HEK293 (cell line): ENCODE data around the gene SOCS1.

Source experiments
- CTCF ChIA-PET: fragments of 350-600 bp; formaldehyde crosslinking; extraction: SDS; loops from one replicate; lab custom pipeline; 2021; ENCODE audit warnings: antibody characterized with exemption; lab: Yijun Ruan, JAX
- POLR2A ChIA-PET: fragments of 300-600 bp; formaldehyde crosslinking; extraction: SDS; loops from one replicate; lab custom pipeline; 2020; ENCODE audit warnings: antibody characterized with exemption, inconsistent platforms; lab: Yijun Ruan, JAX
- H3K27ac ChIP-seq: fragments of 200-500 bp; sonication (Bioruptor generic); 2 replicates; pipeline ENCODE4 v1.5.1; 2014; ENCODE audit warnings: low read depth, low read length, control low read depth, inconsistent platforms; ENCODE audit errors: extremely low read depth
- H3K36me3 ChIP-seq, 2 experiments: fragments of 200-500 bp in 1 of 2; sonication (Bioruptor generic) in 1 of 2; 1 replicate in 1 of 2; 2 replicates in 1 of 2; pipeline ENCODE4 v1.5.1; 2014 to 2017; ENCODE audit warnings: inconsistent platforms in 2 of 2, low read length in 2 of 2; ENCODE audit not compliant: control insufficient read depth in 2 of 2, insufficient read depth in 1 of 2
- H3K4me1 ChIP-seq: fragments of 200-500 bp; sonication (Bioruptor generic); 2 replicates; pipeline ENCODE4 v1.5.1; 2014; ENCODE audit warnings: mild to moderate bottlenecking, low read length, inconsistent platforms; ENCODE audit not compliant: control insufficient read depth, insufficient read depth
- H3K4me3 ChIP-seq: 2 replicates; pipeline ENCODE4 v1.5.1; 2011; ENCODE audit warnings: low read depth, mild to moderate bottlenecking, control low read depth, low read length, moderate library complexity
- H3K9me3 ChIP-seq: fragments of 200-500 bp; sonication (Bioruptor generic); 2 replicates; pipeline ENCODE4 v1.5.1; 2014; ENCODE audit warnings: low read depth, low read length, inconsistent platforms; ENCODE audit not compliant: control insufficient read depth, insufficient read depth
- ZBTB48 ChIP-seq: fragments of 450-650 bp; formaldehyde crosslinking; IDR thresholded peaks from 2 replicates; pipeline ENCODE4 v1.5.1; 2016; ENCODE audit warnings: missing biosample characterization, missing genetic modification characterization
- ZNF121 ChIP-seq: fragments of 450-650 bp; formaldehyde crosslinking; IDR thresholded peaks from 2 replicates; pipeline ENCODE4 v1.5.1; 2016; ENCODE audit warnings: missing biosample characterization, missing genetic modification characterization
- ZNF623 ChIP-seq: fragments of 450-650 bp; formaldehyde crosslinking; IDR thresholded peaks from 2 replicates; pipeline ENCODE4 v1.5.1; 2016; ENCODE audit warnings: missing biosample characterization, missing genetic modification characterization
- ZNF791 ChIP-seq: fragments of 450-650 bp; formaldehyde crosslinking; IDR thresholded peaks from 2 replicates; pipeline ENCODE4 v1.5.1; 2016; ENCODE audit warnings: missing biosample characterization, missing genetic modification characterization
- TF ChIP-seq, protein P1 (sequence below): fragments of 450-650 bp; formaldehyde crosslinking; IDR thresholded peaks from 2 replicates; pipeline ENCODE4 v1.5.1; 2016; ENCODE audit warnings: missing biosample characterization, missing genetic modification characterization
- TF ChIP-seq, protein P2 (sequence below): fragments of 450-650 bp; formaldehyde crosslinking; IDR thresholded peaks from 2 replicates; pipeline ENCODE4 v1.5.1; 2016; ENCODE audit warnings: missing biosample characterization, missing genetic modification characterization
- TF ChIP-seq, protein P3 (sequence below): fragments of 450-650 bp; formaldehyde crosslinking; IDR thresholded peaks from 2 replicates; pipeline ENCODE4; 2016; ENCODE audit warnings: missing biosample characterization, missing genetic modification characterization
- TF ChIP-seq, protein P4 (sequence below): fragments of 450-650 bp; formaldehyde crosslinking; IDR thresholded peaks from 2 replicates; pipeline ENCODE4 v1.5.1; 2016; ENCODE audit warnings: missing biosample characterization, missing genetic modification characterization

The SOCS1 gene

DNA sequence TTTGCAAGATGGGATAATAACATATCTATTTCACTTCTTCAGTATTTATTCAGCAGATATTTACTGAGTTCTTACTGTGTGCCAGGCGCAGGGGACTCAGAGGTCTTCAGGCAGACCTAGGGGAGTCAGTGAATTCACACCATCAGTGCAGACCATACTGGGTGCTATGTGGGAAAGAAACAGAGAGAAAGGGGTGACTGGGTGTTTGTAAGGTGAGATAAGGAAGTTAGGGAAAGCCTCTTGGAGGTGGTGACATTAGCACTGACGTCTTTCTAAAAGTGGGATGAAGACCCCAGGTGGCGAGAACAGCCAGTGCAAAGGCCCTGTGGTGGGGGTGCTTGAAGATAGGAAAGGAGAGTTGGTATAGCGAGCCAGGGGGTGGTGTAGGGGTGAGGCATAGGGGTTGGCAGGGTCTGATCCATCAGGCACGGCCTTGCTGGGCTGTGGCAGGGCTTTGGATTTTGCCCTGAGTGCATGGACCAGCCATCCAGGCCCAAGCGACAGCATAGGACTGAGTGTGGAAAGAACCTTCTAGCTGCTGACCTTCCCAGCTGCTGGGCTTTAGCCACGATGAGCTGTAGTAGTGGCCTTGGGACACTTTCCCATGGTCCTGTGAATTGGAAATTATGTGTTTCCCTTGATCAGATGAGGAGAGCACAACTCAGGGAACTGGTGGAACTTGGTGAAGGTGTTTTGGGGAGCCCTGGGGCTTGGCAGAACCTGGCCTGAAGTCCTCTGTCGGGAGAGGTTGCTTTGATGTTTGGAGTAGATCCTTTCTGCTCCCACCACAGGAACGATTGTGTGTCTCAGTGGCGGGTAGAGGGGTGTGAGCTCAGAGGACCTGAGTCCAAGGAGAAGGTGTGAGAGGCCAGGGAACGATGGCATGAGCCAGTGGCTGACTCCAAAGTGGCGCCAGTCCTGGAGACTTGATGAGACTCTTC, 3.9 kb upstream of the SOCS1 start:
- ChIA-PET CTCF (interaction anchor here (0.7 to 6.8 kb wide), 4 partner anchors 24 to 294 kb away, joined by 3 to 58 read pairs (median 4); no protein-coding TSS in a partner anchor), POLR2A (interaction anchor here (0.6 to 1.1 kb wide), 2 partner anchors 31 to 86 kb away, joined by 3 to 7 read pairs; no protein-coding TSS in a partner anchor)
- H3K27ac ChIP-seq: no peak overlapping the region
- no peaks in the 10 kb centered on the region for H3K9me3 ChIP-seq
- H3K4me1 ChIP-seq: peaks cover 5% of the 10 kb centered on the region; the same call in 1 of the 2 replicates
- TF ChIP-seq, protein P1, sequence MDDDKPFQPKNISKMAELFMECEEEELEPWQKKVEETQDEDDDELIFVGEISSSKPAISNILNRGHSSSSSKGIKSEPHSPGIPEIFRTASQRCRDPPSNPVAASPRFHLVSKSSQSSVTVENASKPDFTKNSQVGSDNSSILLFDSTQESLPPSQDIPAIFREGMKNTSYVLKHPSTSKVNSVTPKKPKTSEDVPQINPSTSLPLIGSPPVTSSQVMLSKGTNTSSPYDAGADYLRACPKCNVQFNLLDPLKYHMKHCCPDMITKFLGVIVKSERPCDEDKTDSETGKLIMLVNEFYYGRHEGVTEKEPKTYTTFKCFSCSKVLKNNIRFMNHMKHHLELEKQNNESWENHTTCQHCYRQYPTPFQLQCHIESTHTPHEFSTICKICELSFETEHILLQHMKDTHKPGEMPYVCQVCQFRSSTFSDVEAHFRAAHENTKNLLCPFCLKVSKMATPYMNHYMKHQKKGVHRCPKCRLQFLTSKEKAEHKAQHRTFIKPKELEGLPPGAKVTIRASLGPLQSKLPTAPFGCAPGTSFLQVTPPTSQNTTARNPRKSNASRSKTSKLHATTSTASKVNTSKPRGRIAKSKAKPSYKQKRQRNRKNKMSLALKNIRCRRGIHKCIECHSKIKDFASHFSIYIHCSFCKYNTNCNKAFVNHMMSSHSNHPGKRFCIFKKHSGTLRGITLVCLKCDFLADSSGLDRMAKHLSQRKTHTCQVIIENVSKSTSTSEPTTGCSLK: no peak
- peak; percentile 98 for TF ChIP-seq ZNF623 (tag by site-specific recombination)
- TF ChIP-seq, protein P2, sequence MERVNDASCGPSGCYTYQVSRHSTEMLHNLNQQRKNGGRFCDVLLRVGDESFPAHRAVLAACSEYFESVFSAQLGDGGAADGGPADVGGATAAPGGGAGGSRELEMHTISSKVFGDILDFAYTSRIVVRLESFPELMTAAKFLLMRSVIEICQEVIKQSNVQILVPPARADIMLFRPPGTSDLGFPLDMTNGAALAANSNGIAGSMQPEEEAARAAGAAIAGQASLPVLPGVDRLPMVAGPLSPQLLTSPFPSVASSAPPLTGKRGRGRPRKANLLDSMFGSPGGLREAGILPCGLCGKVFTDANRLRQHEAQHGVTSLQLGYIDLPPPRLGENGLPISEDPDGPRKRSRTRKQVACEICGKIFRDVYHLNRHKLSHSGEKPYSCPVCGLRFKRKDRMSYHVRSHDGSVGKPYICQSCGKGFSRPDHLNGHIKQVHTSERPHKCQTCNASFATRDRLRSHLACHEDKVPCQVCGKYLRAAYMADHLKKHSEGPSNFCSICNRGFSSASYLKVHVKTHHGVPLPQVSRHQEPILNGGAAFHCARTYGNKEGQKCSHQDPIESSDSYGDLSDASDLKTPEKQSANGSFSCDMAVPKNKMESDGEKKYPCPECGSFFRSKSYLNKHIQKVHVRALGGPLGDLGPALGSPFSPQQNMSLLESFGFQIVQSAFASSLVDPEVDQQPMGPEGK (tag by site-specific recombination): no peak
- TF ChIP-seq, protein P3, sequence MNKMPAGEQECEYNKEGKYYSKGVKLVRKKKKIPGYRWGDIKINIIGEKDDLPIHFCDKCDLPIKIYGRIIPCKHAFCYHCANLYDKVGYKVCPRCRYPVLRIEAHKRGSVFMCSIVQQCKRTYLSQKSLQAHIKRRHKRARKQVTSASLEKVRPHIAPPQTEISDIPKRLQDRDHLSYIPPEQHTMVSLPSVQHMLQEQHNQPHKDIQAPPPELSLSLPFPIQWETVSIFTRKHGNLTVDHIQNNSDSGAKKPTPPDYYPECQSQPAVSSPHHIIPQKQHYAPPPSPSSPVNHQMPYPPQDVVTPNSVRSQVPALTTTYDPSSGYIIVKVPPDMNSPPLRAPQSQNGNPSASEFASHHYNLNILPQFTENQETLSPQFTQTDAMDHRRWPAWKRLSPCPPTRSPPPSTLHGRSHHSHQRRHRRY (tag by site-specific recombination): no peak
- TF ChIP-seq ZNF791 (tag by site-specific recombination): no peak
- TF ChIP-seq ZBTB48: no peak
- H3K36me3 ChIP-seq: no peaks in the 10 kb centered on the region
- H3K4me3 ChIP-seq: no peak overlapping the region

DNA sequence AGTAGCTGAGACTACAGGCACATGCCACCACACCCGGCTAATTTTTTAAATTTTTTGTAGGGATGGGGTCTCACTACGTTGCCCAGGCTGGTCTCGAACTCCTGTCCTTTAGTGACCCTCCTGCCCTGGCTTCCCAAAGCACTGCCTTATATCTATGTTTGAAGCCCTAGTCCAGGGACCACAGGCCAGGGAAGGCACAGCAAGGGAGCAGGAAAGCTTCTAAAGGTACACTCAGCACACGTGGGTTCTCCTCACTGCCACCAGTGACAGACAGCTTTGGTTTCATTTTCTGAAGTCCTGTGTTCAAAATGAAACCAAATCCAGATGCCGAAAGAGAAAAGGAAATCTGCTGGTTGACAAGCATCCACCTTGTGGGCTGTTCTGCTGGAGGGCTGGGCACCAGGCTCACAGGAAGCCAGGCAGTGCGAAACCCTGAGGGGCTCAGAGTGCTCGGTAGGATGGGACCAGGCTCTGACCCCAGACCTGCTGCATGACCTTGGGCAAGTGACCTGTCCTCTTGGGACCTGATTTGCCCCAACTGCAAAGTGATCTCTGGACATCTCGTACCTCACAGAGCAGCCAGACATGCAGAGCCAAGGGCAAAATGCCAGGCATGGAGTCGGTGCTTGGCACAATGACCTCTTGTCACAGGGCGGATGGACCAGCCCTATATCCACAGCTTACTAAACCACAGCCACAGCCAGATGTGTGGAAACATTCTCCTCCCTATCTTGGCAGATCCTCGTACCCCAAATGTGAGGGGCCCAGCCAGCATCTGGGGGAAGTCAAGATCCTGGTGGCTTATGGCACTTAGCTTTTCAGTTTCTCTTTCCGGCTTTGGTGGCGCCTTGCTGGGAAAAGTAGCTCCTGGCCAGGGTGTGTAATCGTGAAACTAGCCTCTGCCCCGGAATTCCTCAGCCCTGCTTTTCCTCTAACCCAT, 2.8 kb upstream of the SOCS1 start:
- Histone ChIP-seq H3K36me3 (no peaks in the 10 kb centered on the region), H3K4me3 (no peak overlapping the region), H3K4me1 (peaks cover 5% of the 10 kb centered on the region; the same call in 1 of the 2 replicates), H3K9me3 (no peaks in the 10 kb centered on the region), H3K27ac (no peak overlapping the region)
- CTCF ChIA-PET: interaction anchor here (0.9 to 6.8 kb wide), 5 partner anchors 12 to 293 kb away, joined by 3 to 58 read pairs (median 4); no protein-coding TSS in a partner anchor
- TF ChIP-seq, protein P4, sequence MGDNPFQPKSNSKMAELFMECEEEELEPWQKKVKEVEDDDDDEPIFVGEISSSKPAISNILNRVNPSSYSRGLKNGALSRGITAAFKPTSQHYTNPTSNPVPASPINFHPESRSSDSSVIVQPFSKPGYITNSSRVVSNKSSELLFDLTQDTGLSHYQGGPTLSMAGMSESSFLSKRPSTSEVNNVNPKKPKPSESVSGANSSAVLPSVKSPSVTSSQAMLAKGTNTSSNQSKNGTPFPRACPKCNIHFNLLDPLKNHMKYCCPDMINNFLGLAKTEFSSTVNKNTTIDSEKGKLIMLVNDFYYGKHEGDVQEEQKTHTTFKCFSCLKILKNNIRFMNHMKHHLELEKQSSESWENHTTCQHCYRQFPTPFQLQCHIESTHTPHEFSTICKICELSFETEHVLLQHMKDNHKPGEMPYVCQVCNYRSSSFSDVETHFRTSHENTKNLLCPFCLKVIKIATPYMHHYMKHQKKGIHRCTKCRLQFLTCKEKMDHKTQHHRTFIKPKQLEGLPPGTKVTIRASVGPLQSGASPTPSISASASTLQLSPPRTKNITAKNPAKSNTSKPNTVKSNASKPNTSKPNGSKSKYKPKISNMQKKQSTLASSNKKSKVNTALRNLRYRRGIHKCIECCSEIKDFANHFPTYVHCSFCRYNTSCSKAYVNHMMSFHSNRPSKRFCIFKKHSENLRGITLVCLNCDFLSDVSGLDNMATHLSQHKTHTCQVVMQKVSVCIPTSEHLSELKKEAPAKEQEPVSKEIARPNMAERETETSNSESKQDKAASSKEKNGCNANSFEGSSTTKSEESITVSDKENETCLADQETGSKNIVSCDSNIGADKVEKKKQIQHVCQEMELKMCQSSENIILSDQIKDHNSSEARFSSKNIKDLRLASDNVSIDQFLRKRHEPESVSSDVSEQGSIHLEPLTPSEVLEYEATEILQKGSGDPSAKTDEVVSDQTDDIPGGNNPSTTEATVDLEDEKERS (tag by site-specific recombination): no peak
- peak; percentile 70; the same call in 1 of the 2 replicates for TF ChIP-seq ZNF121 (tag by site-specific recombination)
- POLR2A ChIA-PET: interaction anchor here (0.5 kb wide), 1 partner anchor 74 kb away, joined by 4 read pairs; no protein-coding TSS in a partner anchor
